Hepatocyte (in vitro differentiated cells): Measurements from ENCODE around the gene PITPNC1. TPM values are rescaled to one million over a fixed set of nuclear protein-coding genes. Genes with fewer than 3 reads are reported as not detected.

ENCODE experiments used
- DNase-seq: peaks from one replicate; pipeline ENCODE4 v3.0.0-alpha.2; 2016; ENCODE audit warnings: low spot score
- H2AFZ ChIP-seq: fragments of 200-600 bp; sonication (generic); 2 replicates; pipeline ENCODE4 v1.6.0; 2016; ENCODE audit warnings: antibody characterized with exemption, mild to moderate bottlenecking
- H3K27ac ChIP-seq: fragments of 200-600 bp; sonication (generic); 2 replicates; pipeline ENCODE4 v1.5.1; 2016; ENCODE audit warnings: mild to moderate bottlenecking
- H3K27me3 ChIP-seq: fragments of 200-600 bp; sonication (generic); 2 replicates; pipeline ENCODE4 v1.6.1; 2016
- H3K36me3 ChIP-seq: fragments of 200-600 bp; sonication (generic); replicated peaks from 2 replicates; pipeline ENCODE4 v1.5.1; 2016; ENCODE audit warnings: low read depth; ENCODE audit not compliant: insufficient read depth
- H3K4me1 ChIP-seq: fragments of 200-600 bp; sonication (generic); 2 replicates; pipeline ENCODE4 v1.5.1; 2016; ENCODE audit warnings: mild to moderate bottlenecking, moderate library complexity; ENCODE audit not compliant: insufficient read depth
- H3K4me2 ChIP-seq: fragments of 200-600 bp; sonication (generic); 2 replicates; pipeline ENCODE4 v1.6.0; 2016
- H3K4me3 ChIP-seq: fragments of 200-600 bp; sonication (generic); 2 replicates; pipeline ENCODE4 v1.5.1; 2016; ENCODE audit warnings: mild to moderate bottlenecking
- H3K79me2 ChIP-seq: fragments of 200-600 bp; sonication (generic); 2 replicates; pipeline ENCODE4 v1.6.0; 2017; ENCODE audit warnings: mild to moderate bottlenecking
- H3K9me2 ChIP-seq: fragments of 200-600 bp; sonication (generic); replicated peaks from 2 replicates; pipeline ENCODE4 v1.6.0; 2017; ENCODE audit warnings: mild to moderate bottlenecking; ENCODE audit not compliant: insufficient read depth
- H3K9me3 ChIP-seq: fragments of 200-600 bp; sonication (generic); 2 replicates; pipeline ENCODE4 v1.5.1; 2016; ENCODE audit warnings: low read depth, mild to moderate bottlenecking
- H4K20me1 ChIP-seq: fragments of 200-600 bp; sonication (generic); 2 replicates; pipeline ENCODE4 v1.6.0; 2016; ENCODE audit warnings: mild to moderate bottlenecking; ENCODE audit not compliant: insufficient read depth, poor library complexity, severe bottlenecking
- EZH2 ChIP-seq: fragments of 200-600 bp; sonication (generic); IDR thresholded peaks from 2 replicates; pipeline ENCODE4 v1.6.1; 2016; ENCODE audit warnings: antibody characterized with exemption, mild to moderate bottlenecking, borderline replicate concordance
- EZH2phosphoT487 ChIP-seq: fragments of 200-600 bp; sonication (generic); IDR thresholded peaks from one replicate; pipeline ENCODE4 v1.6.1; 2018; ENCODE audit warnings: antibody characterized with exemption, mild to moderate bottlenecking, low read depth, moderate library complexity; ENCODE audit not compliant: unreplicated experiment, severe bottlenecking
- WGBS: methylation state at CpG from one replicate; pipeline ENCODE4 v1.1.6; 2016; ENCODE audit warnings: low lambda C conversion rate; ENCODE audit errors: missing lambda C conversion rate; 5-methylcytosine and 5-hydroxymethylcytosine counted together
- polyA plus RNA-seq: library from polyadenylated mRNA; unstranded; fragments of >200 nt; fragmentation: Nextera tagmentation; extraction: Ambion mirVana; gene quantifications from 2 replicates; pipeline ENCODE4 v1.2.1, GENCODE V29; 2016
- total RNA-seq: library from RNA; depleted of rRNA; stranded (reverse); fragments of >200 nt; gene quantifications from 2 replicates; pipeline ENCODE4 v1.2.3, GENCODE V29; 2014
- TF ChIP-seq, protein P1 (sequence below): fragments of 200-600 bp; sonication (generic); IDR thresholded peaks from 2 replicates; pipeline ENCODE4 v1.5.1; 2016; ENCODE audit warnings: antibody characterized with exemption, mild to moderate bottlenecking; ENCODE audit not compliant: poor library complexity

The PITPNC1 gene
- total and polyA plus RNA-seq, 2 experiments from 2014 or later = 4.6 to 8.1 TPM

DNA sequence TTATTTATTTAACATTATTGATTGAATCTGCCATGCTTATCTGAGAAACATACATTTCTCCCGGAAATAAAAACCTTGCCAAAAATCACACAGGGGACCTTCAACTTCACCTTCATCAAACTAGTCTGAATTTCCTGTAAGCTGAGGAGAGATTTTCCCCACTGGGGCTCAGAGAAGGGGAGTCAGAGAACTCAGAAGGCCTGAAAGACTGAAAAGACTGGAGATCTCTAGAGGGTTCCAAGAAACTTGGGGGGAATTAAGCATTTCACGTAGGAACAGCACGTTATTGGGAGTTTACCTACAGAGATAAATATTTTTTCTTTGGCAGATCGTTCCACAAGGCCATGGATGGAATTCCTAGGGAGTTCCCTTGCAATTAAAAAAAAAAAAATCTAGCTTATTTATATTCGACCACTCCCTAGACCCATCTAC lies 340.1 kb downstream of the PITPNC1 start:
- H3K4me2 ChIP-seq = peak overlapping the region; percentile 74
- peak overlapping the region; percentile 70 for H2AFZ ChIP-seq
- H3K79me2 ChIP-seq = peaks cover 24% of the 10 kb centered on the region
- peaks cover 8% of the 10 kb centered on the region for H3K4me1 ChIP-seq
- DNase-seq = no peak
- H3K4me3 ChIP-seq = peak overlapping the region; percentile 3
- no peaks in the 10 kb centered on the region for H3K27me3 ChIP-seq
- TF ChIP-seq EZH2 (no peak), EZH2phosphoT487 (no peak)
- TF ChIP-seq, protein P1, sequence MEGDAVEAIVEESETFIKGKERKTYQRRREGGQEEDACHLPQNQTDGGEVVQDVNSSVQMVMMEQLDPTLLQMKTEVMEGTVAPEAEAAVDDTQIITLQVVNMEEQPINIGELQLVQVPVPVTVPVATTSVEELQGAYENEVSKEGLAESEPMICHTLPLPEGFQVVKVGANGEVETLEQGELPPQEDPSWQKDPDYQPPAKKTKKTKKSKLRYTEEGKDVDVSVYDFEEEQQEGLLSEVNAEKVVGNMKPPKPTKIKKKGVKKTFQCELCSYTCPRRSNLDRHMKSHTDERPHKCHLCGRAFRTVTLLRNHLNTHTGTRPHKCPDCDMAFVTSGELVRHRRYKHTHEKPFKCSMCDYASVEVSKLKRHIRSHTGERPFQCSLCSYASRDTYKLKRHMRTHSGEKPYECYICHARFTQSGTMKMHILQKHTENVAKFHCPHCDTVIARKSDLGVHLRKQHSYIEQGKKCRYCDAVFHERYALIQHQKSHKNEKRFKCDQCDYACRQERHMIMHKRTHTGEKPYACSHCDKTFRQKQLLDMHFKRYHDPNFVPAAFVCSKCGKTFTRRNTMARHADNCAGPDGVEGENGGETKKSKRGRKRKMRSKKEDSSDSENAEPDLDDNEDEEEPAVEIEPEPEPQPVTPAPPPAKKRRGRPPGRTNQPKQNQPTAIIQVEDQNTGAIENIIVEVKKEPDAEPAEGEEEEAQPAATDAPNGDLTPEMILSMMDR = no peak
- 5% methylated on average over 5 of the region's 5 CpGs for WGBS
- peak overlapping the region; percentile 80 for H3K27ac ChIP-seq
- H3K9me2 ChIP-seq = no peaks in the 10 kb centered on the region
- H3K9me3 ChIP-seq = no peaks in the 10 kb centered on the region
- H3K36me3 ChIP-seq = no peaks in the 10 kb centered on the region
- no peaks in the 10 kb centered on the region for H4K20me1 ChIP-seq

DNA sequence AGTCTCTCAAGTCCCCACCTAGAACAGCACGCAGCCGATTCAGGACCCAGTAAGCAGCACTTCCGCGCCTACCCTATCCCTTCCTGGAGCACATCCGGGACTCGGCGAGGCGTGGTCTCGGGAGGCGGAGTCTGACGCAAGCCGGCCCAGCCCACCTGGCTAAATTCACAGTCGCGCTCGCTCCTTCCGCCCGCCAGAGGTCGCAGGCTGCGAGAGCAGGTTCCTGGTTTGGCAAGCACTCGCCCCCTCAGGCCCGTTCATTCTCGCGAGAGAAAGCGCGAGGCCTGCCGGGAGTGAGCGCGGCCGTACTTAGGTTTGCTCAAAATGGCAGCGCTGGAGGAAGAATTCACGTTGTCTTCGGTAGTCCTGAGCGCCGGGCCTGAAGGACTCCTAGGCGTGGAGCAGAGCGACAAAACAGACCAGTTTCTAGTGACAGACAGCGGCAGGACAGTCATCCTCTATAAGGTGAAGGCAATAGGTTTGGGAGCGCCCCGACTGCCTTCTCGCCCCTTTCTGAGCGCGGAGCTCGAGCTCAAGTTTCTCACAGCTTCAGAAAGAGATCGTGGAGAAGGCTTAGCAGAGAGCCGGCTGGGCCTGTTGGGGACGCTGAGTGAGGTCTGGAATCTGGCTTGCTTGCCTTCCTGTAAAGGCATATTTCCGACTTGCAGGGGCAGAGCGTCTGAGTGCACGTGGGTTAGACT lies 340.7 kb downstream of the PITPNC1 start, which contains the start of gene NOL11:
Gene NOL11, plus strand, starts transcription at position 313 of the 701 bp plus-strand sequence. Its CDS starts 12 bp downstream, at position 325.
- TF ChIP-seq, protein P1 = peak; percentile 99
- TF ChIP-seq EZH2 = no peak
- H4K20me1 ChIP-seq = no peaks in the 10 kb centered on the region
- H3K36me3 ChIP-seq = no peaks in the 10 kb centered on the region
- under 1% methylated on average over 49 of the region's 49 CpGs for WGBS
- peak; percentile 99 for DNase-seq
- H3K9me2 ChIP-seq = no peaks in the 10 kb centered on the region
- peaks cover 24% of the 10 kb centered on the region for H3K79me2 ChIP-seq
- peak within 1 kb of the TSS; percentile 92 for H3K4me2 ChIP-seq
- H3K9me3 ChIP-seq = no peaks in the 10 kb centered on the region
- H3K4me3 ChIP-seq = peak within 1 kb of the TSS; percentile 74
- peak within 1 kb of the TSS; percentile 88 for H2AFZ ChIP-seq
- H3K27me3 ChIP-seq = no peaks in the 10 kb centered on the region
- H3K4me1 ChIP-seq = peaks cover 8% of the 10 kb centered on the region
- peak within 1 kb of the TSS; percentile 92 for H3K27ac ChIP-seq

DNA sequence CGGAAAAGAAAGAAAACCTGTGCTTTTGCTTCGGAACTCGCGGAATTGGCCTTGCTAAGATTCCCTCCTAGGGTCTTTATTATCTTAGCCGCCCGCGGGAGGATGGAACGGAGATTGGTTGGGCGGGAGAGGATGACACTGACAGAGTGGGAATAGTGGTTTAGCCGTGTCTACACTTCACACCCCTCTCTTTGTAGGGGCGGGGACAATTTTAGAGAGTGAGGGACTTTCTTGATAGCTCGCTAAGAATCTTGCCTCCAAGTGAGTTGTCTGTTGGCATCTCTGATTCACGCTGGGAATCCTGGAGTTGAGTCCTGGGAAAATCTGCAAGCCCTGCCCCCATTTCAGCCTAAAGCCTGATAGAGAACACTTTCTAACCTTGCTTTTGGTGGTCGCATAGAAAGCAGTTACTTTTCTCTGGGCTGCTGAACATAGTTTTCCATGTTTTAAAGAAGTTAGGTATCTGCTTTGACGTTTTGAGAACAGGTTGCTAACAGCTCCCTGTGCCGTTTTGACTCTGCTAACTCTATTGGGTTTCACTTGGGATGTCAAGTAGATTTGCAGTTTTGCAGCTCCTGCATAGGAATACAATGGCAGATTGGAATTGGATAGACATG lies 341.4 kb downstream of the PITPNC1 start:
- Histone ChIP-seq H3K27ac (peak overlapping the region; percentile 92), H3K79me2 (peaks cover 24% of the 10 kb centered on the region), H3K4me2 (peak overlapping the region; percentile 92), H3K4me3 (peak overlapping the region; percentile 74), H3K9me2 (no peaks in the 10 kb centered on the region), H3K27me3 (no peaks in the 10 kb centered on the region), H2AFZ (peak overlapping the region; percentile 88), H3K9me3 (no peaks in the 10 kb centered on the region), H4K20me1 (no peaks in the 10 kb centered on the region), H3K4me1 (peaks cover 8% of the 10 kb centered on the region), H3K36me3 (no peaks in the 10 kb centered on the region)
- peak; percentile 51 for DNase-seq
- WGBS = under 1% methylated on average over 16 of the region's 16 CpGs
- TF ChIP-seq EZH2 (no peak), EZH2phosphoT487 (no peak)
- TF ChIP-seq, protein P1 = no peak
